Fibroblast of the aortic adventitia (primary cell): Measurements from ENCODE around the gene BRS3. TPM values are rescaled to one million over a fixed set of nuclear protein-coding genes. Genes with fewer than 3 reads are reported as not detected.

Source experiments
- DNase-seq: peaks from one replicate; pipeline ENCODE4 v3.0.0-alpha.2; 2010; ENCODE audit warnings: low read depth
- H3K4me3 ChIP-seq: 2 replicates; pipeline ENCODE4 v1.5.1; 2011; ENCODE audit warnings: low read depth, mild to moderate bottlenecking, control low read depth, low read length, moderate library complexity
- CTCF ChIP-seq: IDR thresholded peaks from 2 replicates; pipeline ENCODE4 v1.5.1; 2011; ENCODE audit warnings: mild to moderate bottlenecking, low read length, control low read depth, inconsistent platforms; ENCODE audit not compliant: insufficient read depth
- total RNA-seq: library from RNA; depleted of rRNA; stranded (reverse); fragments of >200 nt; gene quantifications from 2 replicates; pipeline ENCODE4 v1.2.3, GENCODE V29; 2012; ENCODE audit warnings: low replicate concordance

Gene BRS3
- total RNA-seq, 1 donor, result not detected

GRCh38 chrX:136452614-136453013, 35.1 kb upstream of the BRS3 start:
- no peak for TF ChIP-seq CTCF
- H3K4me3 ChIP-seq, result no peak overlapping the region
- DNase-seq, result no peak

- no peak overlapping the region for H3K4me3 ChIP-seq
- no peak for TF ChIP-seq CTCF
- DNase-seq, result no peak
Measured at GRCh38 chrX:136453114-136453513, 34.6 kb upstream of the BRS3 start.

GRCh38 chrX:136453771-136454170, 34.0 kb upstream of the BRS3 start:
- TF ChIP-seq CTCF, result no peak
- DNase-seq, result no peak
- H3K4me3 ChIP-seq, result no peak overlapping the region

- no peak for DNase-seq
- no peak overlapping the region for H3K4me3 ChIP-seq
- no peak for TF ChIP-seq CTCF
Measured at GRCh38 chrX:136456133-136456532, 31.6 kb upstream of the BRS3 start.

GRCh38 chrX:136457303-136457917, 30.3 kb upstream of the BRS3 start:
- TF ChIP-seq CTCF, result no peak
- H3K4me3 ChIP-seq, result no peak overlapping the region
- DNase-seq, result no peak

GRCh38 chrX:136464589-136464988, 23.2 kb upstream of the BRS3 start:
- TF ChIP-seq CTCF, result no peak
- DNase-seq, result no peak

GRCh38 chrX:136467303-136467702, 20.4 kb upstream of the BRS3 start:
- no peak overlapping the region for H3K4me3 ChIP-seq
- DNase-seq, result no peak
- TF ChIP-seq CTCF, result no peak

More at GRCh38 chrX:136464589-136464988, 23.2 kb upstream of the BRS3 start:
- no peak overlapping the region for H3K4me3 ChIP-seq
